Epithelial cell of esophagus (primary cell): ENCODE results near the gene CD69.

Source experiments
- DNase-seq: peaks from one replicate; pipeline ENCODE4 v3.0.0; 2010; ENCODE audit warnings: low read depth
- H3K4me3 ChIP-seq: 2 replicates; pipeline ENCODE4 v1.5.1; 2011; ENCODE audit warnings: mild to moderate bottlenecking, low read length, control low read depth
- TF ChIP-seq, protein P1 (sequence below): IDR thresholded peaks from 2 replicates; pipeline ENCODE4 v1.5.1; 2011; ENCODE audit warnings: low read depth, mild to moderate bottlenecking, low read length, control low read depth, inconsistent platforms; ENCODE audit not compliant: insufficient read depth; ENCODE audit errors: missing control alignments

CD69 gene

DNA sequence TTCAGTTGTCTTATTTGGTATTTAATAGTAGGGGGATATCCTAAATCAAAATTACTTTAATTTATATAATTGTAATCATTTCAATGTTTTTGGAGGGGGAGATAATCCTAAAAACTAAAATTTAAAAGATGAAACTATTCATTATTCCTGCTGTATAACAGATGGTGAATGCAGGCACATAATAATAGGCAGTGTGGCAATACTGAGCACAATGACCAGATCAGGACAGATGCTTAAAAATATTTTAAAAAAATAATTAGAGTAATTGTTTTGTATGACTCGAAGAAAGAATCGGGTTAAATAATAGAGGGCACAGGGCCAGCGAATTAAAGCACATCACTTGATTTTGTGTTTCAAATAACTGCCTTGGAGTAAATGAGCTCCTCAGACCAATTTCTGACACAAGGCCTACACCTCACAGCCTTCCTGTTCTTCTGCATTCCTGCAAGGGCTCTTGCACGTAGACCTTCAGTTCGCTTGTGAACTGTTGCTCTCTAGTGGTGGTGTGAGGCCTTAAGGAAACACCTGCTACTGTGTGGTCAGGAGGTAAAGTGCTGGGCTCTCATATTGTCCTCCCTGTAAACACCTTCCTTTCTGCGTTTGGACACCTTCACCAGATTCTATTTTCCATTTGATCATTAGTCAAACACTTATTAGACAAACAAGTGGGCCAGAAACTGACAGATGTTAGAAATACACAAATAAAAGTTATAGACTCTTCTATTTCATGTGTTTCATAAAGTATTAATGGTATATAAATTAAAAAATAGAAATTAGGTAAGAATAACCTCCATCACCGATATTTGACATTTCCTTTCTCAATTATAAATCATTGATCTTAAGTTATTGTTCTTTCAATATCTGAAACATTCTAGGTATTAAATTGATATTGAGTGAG, 37.3 kb upstream of the CD69 start:
- TF ChIP-seq, protein P1, sequence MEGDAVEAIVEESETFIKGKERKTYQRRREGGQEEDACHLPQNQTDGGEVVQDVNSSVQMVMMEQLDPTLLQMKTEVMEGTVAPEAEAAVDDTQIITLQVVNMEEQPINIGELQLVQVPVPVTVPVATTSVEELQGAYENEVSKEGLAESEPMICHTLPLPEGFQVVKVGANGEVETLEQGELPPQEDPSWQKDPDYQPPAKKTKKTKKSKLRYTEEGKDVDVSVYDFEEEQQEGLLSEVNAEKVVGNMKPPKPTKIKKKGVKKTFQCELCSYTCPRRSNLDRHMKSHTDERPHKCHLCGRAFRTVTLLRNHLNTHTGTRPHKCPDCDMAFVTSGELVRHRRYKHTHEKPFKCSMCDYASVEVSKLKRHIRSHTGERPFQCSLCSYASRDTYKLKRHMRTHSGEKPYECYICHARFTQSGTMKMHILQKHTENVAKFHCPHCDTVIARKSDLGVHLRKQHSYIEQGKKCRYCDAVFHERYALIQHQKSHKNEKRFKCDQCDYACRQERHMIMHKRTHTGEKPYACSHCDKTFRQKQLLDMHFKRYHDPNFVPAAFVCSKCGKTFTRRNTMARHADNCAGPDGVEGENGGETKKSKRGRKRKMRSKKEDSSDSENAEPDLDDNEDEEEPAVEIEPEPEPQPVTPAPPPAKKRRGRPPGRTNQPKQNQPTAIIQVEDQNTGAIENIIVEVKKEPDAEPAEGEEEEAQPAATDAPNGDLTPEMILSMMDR = peak; percentile 88
- peak; percentile 94 for DNase-seq
- H3K4me3 ChIP-seq = no peak overlapping the region

DNA sequence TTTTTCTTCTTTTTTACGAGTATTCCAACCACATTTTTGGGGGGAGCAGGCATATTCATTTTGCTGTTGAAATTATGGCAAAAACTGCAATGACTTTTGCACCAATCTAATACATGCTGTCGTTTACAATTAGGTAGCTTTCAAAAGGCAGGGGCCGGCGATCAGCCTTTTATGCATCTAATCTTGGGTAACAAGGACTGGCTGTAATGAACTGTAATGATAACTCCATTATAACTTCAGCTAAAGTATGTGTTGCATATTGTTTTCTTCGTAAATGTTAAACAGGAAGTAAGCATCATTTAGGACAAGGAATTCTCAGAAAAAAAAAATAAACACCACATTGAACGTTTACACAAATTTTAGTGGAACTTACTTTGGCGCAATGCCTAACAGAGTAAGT, 36.3 kb upstream of the CD69 start:
- no peak overlapping the region for H3K4me3 ChIP-seq
- no peak for DNase-seq
- TF ChIP-seq, protein P1 = no peak

DNA sequence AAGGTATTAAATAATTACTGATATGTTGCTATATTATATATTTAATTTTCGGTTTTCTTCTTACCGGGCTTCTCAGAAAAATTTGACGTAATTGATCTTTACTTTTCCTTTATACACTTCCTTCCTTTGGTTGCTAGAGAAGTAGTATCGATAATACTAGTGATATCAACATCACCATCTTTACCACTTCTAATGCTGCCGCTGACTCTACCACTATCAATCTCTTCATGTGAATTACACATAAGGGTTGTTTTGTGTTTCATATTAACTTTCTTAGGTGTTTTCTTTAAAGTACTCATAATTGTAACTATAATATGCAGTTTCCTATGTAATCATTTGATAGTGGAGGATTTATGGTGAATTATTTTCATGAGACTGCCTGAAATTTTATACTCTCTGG, 35.6 kb upstream of the CD69 start:
- H3K4me3 ChIP-seq = no peak overlapping the region
- no peak for DNase-seq
- TF ChIP-seq, protein P1 = no peak

DNA sequence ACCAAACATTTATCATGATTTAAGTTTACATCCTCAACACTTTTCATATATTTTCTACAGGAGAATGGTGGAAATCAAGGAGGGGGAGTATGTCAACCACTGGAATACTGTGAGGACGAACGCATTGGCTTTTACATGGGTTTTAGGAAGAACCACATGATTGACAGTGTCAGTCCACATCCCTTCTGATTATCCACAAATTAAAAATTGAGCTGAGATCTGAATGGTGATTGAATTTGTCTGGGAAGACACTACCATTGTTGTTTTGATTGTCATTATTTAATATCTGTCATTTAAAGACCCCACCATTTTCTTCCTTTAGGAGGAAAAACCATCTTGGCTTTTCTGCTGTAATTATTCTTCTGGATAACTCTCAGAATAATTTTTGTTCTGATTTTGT, 35.2 kb upstream of the CD69 start:
- TF ChIP-seq, protein P1 = no peak
- no peak for DNase-seq
- no peak overlapping the region for H3K4me3 ChIP-seq

DNA sequence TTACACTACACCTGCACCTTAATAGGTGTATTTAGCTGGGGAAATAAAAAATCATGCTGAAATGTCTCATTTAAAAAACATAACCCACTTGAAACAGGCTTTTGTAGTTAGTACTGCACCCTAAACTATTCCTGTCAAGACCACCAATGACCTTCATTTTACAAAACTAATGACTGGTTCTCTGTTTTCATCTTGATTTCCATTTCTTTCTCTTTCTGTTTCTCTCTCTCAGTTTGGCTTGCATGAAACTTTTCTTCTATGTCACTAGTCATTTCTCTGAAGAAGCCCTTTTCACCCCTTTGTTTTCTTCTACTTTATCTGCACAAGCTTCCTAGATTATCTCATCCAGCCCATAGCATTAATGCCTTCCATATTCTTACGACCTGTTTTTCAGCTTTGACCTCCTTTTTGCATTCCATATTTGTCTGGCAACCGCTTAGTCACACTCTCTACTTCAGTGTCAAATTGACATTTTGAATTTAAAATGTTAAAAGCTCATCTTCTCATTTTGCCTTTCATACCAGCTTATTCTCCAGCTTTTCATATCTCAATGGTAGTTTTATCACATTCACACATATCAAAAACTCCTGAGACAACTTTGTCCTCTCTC, 33.9 kb upstream of the CD69 start:
- no peak for DNase-seq
- H3K4me3 ChIP-seq = no peak overlapping the region
- TF ChIP-seq, protein P1 = no peak

DNA sequence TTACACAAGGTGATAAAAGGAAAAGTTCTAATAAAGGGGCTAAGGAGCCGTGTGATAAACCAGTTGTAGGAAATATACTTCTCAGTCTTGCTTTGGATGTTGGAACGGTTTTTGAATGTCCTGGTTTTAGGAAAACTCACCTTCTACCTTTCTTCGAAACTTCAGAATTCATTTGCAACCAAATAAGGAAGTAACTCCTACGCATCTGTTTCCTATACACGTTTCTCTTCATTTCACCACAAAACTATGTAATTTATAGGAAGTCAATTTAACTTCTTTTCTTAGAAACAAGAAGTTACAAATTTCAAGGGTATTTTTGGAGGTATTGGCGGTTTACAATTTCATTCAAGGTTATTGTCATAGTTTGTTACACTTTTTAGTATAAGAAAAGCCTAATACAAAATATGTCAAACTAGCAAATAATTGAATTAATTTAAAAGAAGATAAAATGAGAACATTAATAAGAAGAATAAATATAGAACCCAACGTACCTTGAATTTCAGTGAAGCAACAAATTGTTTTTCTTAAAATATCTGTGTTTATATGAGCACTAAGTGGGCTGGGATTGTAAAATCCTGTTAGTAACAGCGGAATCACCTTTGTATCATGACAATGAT, 33.2 kb upstream of the CD69 start:
- TF ChIP-seq, protein P1 = no peak
- no peak overlapping the region for H3K4me3 ChIP-seq
- DNase-seq = no peak
